Left forelimb (tissue), 1 donor: ENCODE results near the gene POU1F1.
"Not testable (repeated sequence)": the region's sequence is repeated elsewhere in the genome, so short reads cannot be mapped to it uniquely, and the experiment has no call there.

Experiments
- DNase-seq: peaks from one replicate; pipeline ENCODE4 v3.0.0-alpha.2; 2018; ENCODE audit warnings: low spot score

The POU1F1 gene, protein sequence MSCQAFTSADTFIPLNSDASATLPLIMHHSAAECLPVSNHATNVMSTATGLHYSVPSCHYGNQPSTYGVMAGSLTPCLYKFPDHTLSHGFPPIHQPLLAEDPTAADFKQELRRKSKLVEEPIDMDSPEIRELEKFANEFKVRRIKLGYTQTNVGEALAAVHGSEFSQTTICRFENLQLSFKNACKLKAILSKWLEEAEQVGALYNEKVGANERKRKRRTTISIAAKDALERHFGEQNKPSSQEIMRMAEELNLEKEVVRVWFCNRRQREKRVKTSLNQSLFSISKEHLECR

DNA sequence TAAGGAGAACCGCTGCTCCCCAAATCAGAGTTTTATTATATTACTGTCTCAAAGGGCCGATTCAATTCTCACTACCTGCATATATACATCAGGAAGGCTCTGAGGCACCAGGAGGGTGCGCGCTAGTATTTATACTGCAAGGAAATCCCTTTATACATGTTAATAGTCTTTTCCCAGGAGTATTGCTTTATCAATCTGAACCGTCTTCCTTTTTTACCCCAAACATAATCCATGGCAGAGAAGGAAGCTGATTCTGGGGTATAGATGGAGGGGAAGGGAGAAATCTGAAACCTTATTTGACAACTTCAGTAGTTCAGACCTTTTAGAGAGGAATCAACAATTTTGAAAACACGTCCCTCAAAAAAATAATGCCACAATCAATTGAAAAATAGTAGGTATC, at the start of gene POU1F1:
TSS of gene POU1F1 (minus strand) at position 101 of the 400 bp plus-strand sequence. CDS start 122 bp downstream, outside the sequence.
- no peak for DNase-seq

DNA sequence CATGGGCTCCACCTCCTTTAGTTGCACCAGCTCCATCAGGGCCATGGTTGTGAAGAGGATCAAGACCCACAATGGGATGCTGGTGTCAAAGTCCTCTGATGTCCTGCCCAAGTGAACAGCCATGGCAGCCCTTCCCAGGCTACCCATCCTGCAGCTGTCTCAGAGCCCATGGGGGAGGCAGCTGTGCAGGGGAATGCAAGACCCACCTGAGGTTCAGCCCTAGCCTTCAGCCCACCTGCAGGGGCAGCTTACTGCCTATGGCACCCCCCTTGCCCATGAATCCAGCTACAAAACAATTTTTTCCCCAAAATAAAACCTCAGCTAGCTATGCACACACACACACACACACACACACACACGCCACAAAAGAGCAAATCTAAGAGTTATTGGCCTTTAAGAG, 48.2 kb upstream of the POU1F1 start:
- no peak for DNase-seq

DNA sequence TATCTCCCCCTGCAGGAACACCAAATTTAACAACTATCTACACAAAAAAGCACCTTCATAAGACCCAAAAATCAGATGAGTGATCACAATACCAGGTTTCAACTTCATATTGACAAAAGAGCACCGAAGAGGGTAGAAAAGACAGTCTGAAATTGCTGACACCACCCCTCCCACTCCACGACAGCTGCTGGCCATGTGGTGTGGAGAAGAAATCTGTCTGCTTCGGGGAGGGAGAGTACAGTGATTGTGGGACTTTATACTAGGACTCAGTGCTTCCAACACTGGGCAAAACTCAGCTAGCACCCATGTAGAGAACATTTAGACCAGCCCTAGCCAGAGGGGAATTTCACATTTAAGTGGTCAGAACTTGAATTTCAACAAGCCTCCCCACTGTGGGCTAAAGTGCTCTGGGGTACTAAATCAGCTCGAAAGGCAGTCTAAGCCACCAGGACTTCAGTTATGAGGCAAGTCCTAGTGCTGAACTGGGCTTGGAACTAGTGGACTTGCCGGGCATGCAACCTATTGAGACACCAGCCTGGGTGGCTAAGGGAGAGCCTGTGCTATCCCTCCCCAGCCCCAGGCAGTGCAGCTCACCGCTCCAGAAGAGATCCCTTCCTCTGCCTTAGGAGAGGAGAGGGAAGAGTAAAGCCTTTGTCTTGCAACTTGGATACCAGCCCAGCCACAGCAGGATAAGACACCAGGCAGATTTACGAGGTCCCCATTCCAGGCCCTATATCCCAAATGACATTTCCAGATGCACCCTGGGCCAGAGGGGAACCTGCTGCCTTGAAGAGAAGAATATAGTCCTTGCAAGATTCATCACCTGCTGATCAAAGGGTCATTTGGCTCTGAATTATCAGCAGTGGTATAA, 44.6 kb upstream of the POU1F1 start:
- DNase-seq = no peak

DNA sequence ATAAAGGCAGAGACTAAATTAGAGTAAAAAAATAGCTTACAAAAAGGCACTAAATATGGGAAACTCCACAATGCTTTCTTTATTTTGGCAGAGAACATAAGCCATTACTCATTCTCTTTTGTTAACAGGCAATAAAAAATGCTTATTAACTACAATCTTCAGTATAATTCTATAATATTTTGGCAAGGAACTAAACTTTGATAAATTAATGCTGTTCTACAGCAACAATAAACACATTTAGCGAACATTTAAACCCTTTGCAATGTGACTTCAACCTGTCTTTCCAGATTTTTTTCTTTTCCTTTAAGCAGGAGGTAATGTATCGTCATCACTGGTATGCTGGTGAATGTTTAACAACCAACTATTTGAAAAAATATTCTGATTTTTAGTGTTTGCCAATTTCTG, 42.2 kb upstream of the POU1F1 start:
- DNase-seq = no peak

DNA sequence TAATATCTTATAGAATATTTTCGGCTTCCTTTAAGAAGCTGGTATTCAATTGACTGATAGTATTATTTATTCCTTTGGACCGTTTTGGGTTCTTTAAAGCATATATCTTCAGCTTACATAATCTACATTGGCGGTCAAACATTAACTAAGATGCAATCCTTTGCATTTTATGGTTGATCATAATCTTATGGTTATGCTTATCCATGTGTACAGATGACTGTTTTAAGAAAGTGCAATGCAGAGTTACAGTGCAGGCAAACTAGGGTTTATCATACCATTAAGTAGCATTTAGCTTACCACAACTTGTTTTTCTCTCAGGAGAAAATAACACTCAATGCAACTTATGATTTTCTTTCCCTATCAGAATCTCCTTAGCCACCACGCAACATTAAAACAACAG, 41.4 kb upstream of the POU1F1 start:
- no peak for DNase-seq

DNA sequence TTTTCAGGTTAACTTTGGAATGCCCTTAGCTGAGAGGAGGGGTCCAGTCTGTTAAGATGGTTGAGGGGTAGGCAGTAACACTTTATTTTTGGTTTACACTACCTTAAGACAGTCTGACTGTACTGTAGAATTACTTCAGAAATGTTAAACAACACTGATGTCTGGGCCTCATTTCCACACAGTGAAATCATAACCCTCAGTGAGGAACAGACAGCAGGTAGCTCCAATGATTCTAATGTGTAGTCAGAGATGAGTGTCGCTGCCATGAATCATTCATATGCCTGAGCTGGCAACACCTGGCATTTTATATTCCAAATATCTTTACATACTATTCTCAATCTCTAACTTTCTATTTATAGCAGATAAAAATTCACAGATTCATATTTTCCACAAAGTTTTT, 37.3 kb upstream of the POU1F1 start:
- no peak for DNase-seq

DNA sequence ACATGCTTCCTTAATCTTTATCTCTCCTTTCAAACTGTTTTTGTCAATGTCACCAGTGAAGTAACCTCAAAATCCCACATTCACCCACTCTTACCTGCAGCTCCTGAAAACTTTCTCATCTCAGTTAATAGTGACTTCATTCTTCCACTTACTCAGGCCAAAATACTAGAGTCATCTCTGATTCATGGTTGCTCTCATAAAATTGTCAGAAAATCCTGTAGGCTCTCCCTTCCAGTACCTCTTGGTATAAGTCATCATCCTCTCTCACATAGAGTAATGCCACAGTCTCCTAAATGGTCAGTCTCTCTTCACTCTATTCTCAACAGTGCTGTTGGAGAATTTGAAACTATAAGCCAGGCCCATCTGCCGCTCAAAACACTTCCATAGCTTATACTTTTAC, 34.9 kb upstream of the POU1F1 start:
- no peak for DNase-seq

DNA sequence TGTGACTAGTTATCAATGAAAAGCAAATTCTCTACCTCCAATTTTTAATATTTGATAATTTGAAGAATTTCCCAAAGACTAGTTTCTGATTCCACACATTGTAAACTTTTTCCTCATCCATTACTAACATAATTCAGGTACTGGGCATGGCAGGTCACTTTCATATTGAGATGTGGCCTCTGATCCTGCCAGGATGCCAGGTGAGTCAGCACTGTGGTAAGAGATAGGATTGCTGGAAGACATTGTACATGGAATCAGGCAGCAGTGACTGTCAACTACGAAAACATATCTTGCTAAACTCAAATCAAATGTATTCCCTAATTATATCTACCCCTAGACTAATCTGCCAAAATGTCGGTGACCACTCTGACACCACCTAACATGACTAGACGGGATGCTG, 33.2 kb upstream of the POU1F1 start:
- no peak for DNase-seq

DNA sequence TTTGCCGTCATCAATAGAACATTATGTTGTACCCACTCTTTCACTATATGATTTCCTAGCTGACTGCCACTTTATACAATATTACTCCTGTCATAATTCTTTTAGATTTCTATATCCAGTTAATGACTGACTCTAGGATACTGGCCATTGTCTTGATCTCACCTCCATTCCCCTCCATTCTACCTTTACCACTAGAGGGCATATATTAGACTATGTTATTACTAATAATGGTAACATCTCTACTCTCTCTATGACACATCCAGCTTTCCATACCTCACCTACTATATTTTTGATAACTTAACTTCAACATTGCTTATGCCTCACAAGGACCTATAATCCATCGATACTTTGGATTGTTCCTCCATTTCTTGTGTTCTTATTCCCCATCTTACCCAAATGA, 31.4 kb upstream of the POU1F1 start:
- DNase-seq = no peak

DNA sequence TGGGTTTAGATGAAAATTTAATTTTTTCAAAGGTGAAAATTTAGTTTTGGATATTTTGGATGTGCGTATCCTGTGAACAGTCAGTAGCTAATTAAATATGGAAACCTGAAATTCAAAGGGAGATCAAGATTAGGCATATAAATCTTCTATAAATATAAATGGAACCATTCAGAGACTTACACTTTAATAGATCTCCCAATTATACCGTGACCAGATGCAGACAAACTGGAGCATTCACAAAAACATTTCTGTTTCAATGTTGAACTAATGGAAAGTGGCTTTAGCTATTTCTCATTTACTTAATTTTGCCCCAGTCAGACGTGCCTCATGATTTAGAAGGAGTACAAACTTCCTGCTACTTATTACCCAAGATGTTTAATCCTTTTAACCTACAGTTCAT, 29.1 kb upstream of the POU1F1 start:
- no peak for DNase-seq

DNA sequence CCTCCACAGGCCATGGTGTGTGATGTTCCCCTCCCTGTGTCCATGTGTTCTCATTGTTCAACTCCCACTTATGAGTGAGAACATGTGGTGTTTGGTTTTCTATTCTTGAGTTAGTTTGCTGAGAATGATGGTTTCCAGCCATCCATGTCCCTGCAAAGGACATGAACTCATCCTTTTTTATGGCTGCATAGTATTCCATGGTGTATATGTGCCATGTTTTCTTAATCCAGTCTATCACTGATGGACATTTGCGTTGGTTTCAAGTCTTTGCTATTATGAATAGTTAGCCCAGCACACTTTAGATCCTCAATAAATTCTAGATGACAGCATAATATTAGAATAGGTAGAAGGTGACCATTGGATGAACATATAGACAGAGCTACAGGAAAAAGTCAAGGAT, 28.6 kb upstream of the POU1F1 start:
- DNase-seq = not testable (repeated sequence)

DNA sequence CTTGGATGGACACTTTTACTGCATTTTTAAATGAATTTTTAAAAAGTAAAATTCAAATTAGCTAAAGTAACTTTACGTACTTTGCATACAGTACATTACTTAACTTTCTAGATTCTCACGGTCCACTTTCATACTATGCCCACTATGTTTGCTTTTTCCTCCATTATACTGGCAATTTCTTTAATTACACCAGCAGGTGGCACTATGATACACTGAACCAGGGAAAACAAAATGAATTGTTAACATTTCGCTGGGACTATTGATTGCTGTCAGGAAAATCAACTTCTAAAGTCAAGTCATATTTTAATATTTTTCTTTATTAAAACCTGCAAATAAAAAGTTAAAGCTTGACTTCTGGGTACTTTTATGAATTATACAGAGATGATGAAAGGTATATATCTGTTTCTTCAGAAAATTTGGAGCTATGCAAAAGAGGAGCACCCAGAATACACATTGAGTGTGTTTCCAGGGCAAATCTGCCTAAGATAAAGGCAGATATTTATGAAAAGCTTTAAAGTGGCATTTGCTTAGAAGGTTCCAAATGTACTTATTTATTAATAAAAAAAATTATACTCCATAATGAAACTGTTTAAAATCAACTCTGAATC, 21.8 kb upstream of the POU1F1 start:
- no peak for DNase-seq

DNA sequence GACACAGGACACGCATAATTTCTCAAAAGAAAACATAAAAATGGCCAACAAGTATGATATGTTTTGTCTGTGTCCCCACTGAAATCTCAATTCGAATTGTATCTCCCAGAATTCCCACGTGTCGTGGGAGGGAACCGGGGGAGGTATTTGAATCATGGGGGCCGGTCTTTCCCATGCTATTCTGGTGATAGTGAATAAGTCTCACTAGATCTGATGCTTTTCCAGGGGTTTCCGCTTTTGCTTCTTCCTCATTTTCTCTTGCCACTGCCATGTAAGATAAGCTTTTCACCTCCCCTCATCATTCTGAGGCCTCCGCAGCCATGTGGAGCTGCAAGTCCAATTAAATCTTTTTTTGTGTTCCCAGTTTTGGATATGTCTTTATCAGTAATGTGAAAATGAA, 12.1 kb upstream of the POU1F1 start:
- DNase-seq = no peak

DNA sequence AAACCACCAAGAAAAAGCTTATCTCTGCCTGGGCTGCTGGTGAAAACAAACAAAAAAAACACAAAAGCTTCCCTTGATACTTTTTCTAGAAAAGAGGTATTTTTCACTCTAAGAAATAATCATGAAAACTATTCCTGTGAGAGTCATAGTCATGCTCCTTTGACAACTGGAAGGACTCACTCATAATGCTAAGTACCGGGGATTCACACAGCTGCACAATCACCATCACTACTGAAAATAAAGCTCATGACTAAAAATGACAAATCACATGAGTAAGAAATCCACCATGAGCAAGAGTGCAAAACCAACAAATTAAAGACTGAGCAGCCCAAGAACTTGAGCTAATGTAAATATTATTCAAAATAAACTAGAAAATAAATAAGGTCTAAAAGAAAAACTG, 10.6 kb upstream of the POU1F1 start:
- DNase-seq = no peak

DNA sequence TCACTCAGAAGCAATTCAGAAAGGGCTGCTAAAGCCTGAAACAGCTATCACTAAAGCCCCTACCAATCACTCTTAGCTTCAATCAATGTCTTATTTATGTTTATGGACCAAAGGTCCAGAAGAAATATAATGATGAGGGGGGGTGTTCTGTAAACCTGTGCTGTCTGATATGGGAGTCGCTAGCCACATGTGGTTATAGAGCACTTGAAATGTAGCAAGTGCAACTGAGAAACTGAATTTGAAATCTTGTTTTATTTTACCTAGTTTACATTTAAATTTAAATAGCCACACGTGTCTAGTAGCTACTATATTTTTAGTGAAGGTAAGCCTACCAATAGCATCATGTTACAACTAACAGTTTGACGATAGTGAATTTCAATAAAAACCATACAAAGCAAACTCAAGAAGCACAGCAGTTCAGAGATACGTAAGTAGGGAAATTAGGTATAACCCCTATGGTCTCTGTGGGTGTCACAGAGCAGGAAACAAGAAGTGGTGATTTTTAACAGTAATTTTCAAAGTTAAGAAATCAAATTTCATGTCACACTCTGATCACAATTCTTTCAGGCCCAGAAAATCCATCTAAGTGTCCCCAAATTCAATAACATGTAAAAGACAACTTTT, 3.6 kb downstream of the POU1F1 start:
- no peak for DNase-seq

DNA sequence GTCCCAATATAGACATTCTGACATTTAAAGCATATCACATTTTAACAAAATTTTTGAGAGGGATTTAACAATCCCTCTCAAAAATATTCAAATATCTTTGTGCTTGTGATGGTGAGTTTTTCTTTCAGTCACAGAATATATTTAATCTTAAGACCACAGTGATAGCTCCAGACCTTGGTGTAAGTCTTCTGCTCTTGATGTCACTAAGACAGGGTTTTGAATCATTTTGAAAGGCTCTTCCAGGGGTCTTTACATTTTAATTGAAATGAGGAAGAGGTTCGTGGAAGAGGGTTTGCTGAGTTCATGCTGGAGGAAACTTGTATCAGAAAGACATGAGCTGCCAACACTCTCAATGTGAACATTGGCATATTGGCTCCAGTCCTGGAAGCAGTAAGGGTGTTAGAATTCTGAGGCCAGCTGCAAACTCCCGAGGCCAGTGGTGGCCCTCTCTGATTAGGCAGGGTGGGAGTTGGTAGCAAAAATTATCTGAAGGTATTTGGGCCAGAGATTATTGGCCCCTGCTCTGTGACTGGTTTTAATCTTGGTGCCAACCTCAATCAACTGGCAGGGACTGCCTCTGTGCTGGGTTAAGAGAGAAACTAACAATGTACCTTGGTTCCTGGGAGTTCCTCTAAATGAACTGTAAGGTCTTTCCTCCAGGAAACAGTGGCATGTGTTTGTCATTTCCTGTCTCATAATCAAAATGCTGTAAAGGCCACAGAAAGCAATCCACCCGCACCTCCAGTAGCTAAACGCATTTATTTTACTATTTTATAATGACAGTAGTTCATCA, 5.3 kb downstream of the POU1F1 start:
- DNase-seq = no peak

DNA sequence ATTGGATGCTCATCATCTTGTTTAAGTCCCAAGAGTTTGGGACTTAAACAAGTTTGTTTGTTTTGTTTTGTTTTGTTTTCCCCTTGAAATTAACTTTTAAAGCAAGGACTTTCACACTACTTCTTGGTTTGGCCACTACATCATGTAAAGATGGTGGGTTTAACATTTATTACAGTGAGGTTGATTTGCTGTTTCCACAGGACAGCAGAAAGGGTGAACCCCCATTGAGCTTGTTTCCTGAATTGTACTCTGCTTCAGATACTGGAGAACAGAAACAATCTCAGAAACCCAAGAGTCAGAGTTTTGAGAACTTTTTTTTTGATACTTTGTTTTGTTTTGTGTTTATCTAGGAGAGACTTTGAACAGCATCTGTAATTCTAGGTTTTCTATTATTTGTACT, 6.7 kb downstream of the POU1F1 start:
- DNase-seq = no peak

DNA sequence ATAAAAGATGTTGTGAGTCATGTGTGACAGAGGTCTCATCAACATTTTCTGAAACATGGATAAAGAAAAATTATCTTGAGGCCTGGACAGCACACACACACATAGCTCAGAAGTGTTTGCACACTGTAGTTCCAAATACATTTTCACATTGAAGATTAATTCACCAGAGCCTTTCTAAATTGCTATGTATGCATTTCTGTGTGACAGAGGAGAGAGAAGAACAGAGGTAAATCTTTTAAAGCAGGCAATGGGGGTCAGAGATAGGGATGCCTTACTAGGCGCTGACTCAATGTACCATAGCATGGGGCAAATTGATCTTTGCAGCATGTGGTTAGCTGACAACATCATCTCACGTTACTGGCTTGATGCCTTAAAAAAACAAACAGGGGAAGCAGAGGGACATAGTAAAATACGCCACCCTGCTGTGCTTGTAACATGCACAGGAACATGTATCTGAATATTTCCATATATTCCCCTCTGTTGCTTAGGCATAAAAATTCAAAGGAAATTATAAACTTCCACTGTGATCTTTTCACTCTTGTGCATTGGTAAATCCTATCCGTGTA, 7.7 kb downstream of the POU1F1 start:
- DNase-seq = no peak

DNA sequence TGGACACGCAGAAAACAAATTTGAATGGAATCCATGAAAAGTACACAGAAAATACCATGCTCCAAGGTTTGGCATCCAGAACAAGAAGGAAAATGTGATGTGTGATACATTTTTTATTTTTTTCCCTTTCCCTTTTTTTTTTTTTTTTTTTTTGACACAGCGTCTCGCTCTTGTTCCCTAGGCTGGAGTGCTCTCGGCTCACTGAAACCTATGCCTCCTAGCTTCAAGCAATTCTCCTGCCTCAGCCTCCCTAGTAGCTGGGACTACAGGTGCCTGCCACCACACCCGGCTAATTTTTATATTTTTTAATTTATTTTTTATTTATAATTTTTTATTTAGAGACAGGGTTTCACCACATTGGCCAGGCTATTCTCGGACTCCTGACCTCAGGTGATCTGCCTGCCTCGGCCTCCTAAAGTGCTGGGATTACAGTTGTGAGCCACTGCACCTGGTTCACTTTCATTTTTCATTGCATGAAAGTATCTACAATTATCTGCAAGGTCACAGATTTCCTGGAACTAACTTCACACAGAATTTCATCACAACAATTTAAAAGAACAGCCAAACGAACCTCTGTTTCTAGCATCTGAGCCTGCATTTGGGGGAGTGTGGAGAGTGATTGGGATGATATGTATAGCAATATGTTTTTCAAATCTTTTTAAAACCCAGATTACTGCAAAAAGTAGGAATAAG, 8.3 kb downstream of the POU1F1 start:
- no peak for DNase-seq

DNA sequence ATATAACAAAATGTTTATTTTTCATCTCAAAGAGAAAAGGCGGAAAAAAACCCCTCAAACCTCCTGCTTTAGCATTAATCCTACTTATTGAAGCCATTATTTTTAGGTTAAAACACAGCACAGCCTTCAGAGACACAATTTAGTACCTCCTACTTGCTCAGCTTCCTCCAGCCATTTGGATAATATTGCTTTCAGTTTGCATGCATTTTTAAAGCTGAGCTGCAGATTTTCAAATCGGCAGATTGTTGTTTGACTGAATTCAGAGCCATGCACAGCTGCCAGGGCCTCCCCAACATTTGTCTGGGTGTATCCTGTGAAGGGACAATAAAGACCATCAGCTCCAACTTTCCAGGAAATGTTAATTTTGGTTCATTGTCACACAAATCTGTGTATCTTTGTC, 14.5 kb downstream of the POU1F1 start:
- no peak for DNase-seq

DNA sequence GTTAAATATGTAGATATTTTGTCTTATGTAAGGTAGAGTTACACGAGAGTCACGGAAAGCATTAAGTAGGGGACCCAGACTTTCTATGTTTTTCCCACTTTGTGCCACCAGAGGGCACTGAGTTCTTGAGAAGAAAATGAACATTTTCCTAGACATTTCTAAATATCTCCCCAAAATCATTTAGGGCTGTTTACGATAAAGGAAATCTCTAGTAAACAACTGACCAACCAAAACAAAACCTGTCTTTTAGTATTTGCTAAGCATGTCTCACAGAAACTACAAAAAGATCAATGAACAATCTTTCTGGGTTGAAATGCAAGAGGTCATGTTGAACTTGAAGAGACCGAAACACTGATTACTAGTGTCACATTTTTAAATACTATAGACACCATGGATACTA, 16.1 kb downstream of the POU1F1 start:
- DNase-seq = no peak
